Panc1 (cell line): ENCODE results near the gene CEMIP.

Source experiments
- CTCF ChIP-seq: fragments of 450-650 bp; IDR thresholded peaks from 2 replicates; pipeline ENCODE4 v1.5.1; 2017; ENCODE audit warnings: mild to moderate bottlenecking
- POLR2AphosphoS5 ChIP-seq: IDR thresholded peaks from 2 replicates; pipeline ENCODE4 v1.6.1; 2012; ENCODE audit warnings: mild to moderate bottlenecking, low read depth, low read length, moderate library complexity
- REST ChIP-seq, 2 experiments: IDR thresholded peaks; 2 replicates each; pipeline ENCODE4 v1.6.1; 2011 to 2012; ENCODE audit warnings: low read depth in 2 of 2, control low read depth in 1 of 2, low read length in 1 of 2, mild to moderate bottlenecking in 1 of 2, moderate library complexity in 1 of 2; ENCODE audit not compliant: insufficient read depth in 1 of 2
- SIN3A ChIP-seq: IDR thresholded peaks from 2 replicates; pipeline ENCODE4 v1.6.1; 2012; ENCODE audit warnings: low read depth, mild to moderate bottlenecking, low read length, moderate library complexity, borderline replicate concordance; ENCODE audit not compliant: insufficient read depth

GRCh38 chr15:80761754-80762153 is 17.4 kb upstream of the CEMIP start:
- TF ChIP-seq CTCF (no peak), POLR2AphosphoS5 (no peak), REST (IDR thresholded peaks at IDR 0.05; ENCODE audit: insufficient read depth in 1 of 2, low read depth in 2 of 2, low read length in 1 of 2) (no peak), SIN3A (no peak)
